ENCODE measurements around the gene TFG.

The TFG gene

DNA sequence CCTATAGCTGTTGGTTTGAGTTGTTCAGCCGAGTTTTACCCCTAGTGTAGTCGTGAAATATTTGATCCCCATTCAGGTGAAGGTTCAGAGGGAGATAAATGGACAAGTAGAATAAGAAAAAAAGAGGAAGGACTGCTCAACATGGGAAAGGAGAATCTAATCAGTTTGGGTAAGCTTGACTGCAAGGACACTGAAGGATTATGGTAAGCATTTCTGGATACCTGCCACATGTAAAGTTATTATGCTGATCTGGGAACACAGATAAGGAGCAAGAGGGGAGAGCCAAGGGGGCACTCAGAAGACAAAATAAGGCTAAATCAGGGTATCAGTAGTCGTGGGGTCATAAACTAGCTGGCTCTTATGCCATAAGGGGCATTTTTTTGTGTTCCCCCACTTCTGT is 49.9 kb downstream of the TFG start:
- TF ChIP-seq, protein P1, sequence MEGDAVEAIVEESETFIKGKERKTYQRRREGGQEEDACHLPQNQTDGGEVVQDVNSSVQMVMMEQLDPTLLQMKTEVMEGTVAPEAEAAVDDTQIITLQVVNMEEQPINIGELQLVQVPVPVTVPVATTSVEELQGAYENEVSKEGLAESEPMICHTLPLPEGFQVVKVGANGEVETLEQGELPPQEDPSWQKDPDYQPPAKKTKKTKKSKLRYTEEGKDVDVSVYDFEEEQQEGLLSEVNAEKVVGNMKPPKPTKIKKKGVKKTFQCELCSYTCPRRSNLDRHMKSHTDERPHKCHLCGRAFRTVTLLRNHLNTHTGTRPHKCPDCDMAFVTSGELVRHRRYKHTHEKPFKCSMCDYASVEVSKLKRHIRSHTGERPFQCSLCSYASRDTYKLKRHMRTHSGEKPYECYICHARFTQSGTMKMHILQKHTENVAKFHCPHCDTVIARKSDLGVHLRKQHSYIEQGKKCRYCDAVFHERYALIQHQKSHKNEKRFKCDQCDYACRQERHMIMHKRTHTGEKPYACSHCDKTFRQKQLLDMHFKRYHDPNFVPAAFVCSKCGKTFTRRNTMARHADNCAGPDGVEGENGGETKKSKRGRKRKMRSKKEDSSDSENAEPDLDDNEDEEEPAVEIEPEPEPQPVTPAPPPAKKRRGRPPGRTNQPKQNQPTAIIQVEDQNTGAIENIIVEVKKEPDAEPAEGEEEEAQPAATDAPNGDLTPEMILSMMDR (IDR thresholded peaks at IDR 0.05; ENCODE audit: insufficient read depth, low read length, missing control alignments): no peak
- H3K4me3 ChIP-seq (ENCODE audit: low read depth, low read length): no peak overlapping the region
- ChIA-PET CTCF (interaction anchor here (1.5 to 2.0 kb wide), 3 partner anchors 10 to 437 kb away, joined by 5 read pairs; no protein-coding TSS in a partner anchor), POLR2A (no interaction called here)
- DNase-seq (ENCODE audit: low read depth, low spot score): no peak

DNA sequence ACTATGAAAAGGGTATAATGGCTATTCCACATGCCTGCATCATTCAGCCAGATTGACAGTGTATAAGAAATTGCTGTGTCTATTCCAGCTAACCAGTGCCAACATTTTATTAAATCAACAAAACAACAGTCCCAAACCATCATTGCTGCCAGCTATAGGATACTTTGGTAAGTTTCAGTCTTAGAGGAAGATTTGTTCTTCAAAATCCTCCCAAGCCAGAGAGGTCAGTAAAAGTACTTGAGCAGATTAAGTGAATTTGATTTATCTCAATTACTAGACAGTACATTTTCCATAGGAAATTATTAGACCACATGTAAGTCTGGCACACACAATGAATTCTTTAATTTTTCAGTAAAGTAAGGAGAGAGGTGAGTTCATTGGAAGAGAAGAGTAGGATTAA is 50.7 kb downstream of the TFG start:
- CTCF ChIA-PET: interaction anchor here (1.5 to 2.3 kb wide), 5 partner anchors 9 to 436 kb away, joined by 5 to 8 read pairs (median 5); no protein-coding TSS in a partner anchor
- no peak for DNase-seq (ENCODE audit: low read depth, low spot score)
- H3K4me3 ChIP-seq (ENCODE audit: low read depth, low read length): no peak overlapping the region
- POLR2A ChIA-PET: no interaction called here
- TF ChIP-seq, protein P1 (IDR thresholded peaks at IDR 0.05; ENCODE audit: insufficient read depth, low read length, missing control alignments): no peak

DNA sequence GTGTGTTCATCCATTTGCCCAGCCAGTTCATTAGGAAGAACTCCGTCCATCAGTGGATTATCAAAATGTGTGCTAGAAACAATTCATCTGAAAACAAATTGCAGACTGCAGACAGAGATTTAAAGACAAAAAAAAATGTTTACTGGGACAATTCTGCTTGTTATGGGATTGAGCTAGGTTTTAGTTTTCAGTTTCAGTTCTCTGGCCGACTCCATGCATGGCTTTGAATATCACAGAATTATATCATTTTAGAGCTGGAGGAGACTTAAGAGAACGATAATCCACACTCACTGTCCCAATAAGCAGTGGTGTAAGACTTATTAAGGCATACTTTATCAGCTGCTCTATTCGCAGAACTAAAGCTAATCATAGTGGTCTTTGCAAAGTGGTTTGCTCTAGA is 51.1 kb downstream of the TFG start:
- TF ChIP-seq, protein P1 (IDR thresholded peaks at IDR 0.05; ENCODE audit: insufficient read depth, low read length, missing control alignments): no peak
- DNase-seq (ENCODE audit: low read depth, low spot score): no peak
- no peak overlapping the region for H3K4me3 ChIP-seq (ENCODE audit: low read depth, low read length)
- POLR2A ChIA-PET: no interaction called here
- CTCF ChIA-PET: interaction anchor here (1.6 to 2.3 kb wide), 4 partner anchors 10 to 36 kb away, joined by 5 to 8 read pairs (median 7); no protein-coding TSS in a partner anchor

DNA sequence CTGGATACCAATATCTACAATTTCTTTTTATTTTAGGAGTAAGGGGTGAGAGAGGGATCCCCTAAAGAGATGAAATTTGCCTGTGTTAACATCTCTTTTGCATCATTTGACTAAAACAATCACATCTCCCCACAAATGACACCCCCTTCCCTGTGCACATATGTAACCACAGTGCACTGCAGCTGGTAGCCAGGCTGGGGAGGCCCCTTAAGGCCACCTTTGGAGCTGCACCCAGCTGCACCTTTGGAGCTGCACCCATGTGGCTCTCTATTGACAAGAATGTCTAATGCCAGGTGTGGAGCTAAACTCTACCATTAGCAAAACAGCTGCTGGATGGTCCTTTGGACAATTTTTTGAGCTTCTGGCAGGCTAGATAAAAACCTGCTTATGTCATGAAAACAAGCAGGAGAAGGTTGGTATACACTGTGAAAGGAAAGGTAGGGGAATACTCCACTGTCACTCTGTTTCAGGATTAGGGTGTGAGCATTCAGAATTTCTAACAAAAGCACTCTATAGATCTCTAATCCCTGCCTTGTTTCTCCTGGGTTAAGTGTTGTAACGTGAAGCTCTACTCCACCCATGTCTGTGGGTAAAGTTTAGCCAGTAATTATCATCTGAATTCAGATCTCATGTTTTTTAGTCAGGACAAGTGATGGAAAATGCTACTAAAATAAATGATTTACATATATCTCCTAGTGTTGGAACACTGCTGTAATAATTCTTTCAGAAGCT is 52.1 kb downstream of the TFG start:
- H3K4me3 ChIP-seq (ENCODE audit: low read depth, low read length): no peak overlapping the region
- TF ChIP-seq, protein P1 (IDR thresholded peaks at IDR 0.05; ENCODE audit: insufficient read depth, low read length, missing control alignments): no peak
- ChIA-PET CTCF (interaction anchor here (1.6 to 2.3 kb wide), 3 partner anchors 9 to 16 kb away, joined by 7 to 8 read pairs (median 7); no protein-coding TSS in a partner anchor), POLR2A (no interaction called here)
- DNase-seq (ENCODE audit: low read depth, low spot score): no peak

DNA sequence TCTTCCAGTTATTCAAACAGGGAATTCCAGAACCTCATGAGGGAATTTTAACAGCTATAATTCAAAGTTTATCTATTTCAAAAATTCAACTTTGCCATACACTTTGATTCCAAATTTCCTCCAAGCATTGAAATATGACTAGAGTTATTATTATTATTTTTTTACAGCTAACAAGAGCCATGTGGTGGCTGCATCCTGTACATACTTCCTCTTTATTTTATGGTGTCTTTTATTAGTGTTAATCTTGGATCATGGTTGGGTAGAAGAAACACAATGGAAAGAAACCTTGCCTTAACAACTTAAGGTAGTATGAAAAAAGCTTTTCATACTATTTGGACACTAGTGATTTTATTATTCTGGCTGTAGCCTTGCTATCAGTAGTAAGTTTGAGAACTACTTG is 52.7 kb downstream of the TFG start:
- TF ChIP-seq, protein P1 (IDR thresholded peaks at IDR 0.05; ENCODE audit: insufficient read depth, low read length, missing control alignments): no peak
- POLR2A ChIA-PET: no interaction called here

DNA sequence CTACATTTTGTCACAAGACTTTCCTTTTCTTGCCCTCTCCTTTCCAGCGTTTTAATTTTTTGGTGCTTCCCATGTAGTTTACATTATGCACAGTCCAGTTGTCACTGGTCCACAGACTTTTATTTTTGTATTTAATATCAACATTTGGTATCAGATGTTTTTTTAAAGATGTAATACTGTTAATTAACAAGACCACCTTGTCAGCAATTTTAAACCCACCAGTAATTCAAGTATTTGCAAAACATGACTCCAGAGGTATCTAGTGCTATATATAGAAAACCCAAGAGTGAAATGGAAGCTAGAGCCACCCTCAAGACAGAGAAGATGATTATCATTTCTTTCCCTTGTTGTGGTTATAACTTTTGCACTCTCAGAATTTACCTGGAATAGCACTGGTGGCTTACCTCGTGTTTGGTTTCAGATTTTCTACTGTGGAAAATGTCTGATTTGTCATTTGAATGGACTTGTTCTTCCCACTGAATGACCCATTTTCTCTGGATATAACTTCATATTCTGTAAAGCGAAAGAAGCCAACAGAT is 56.2 kb downstream of the TFG start:
- ChIA-PET CTCF (no interaction called here), POLR2A (no interaction called here)
- TF ChIP-seq, protein P1 (IDR thresholded peaks at IDR 0.05; ENCODE audit: insufficient read depth, low read length, missing control alignments): no peak
- no peak for DNase-seq (ENCODE audit: low read depth, low spot score)
- no peak overlapping the region for H3K4me3 ChIP-seq (ENCODE audit: low read depth, low read length)

More for the DNA sequence above, 52.7 kb downstream of the TFG start:
- no peak for DNase-seq (ENCODE audit: low read depth, low spot score)
- H3K4me3 ChIP-seq (ENCODE audit: low read depth, low read length): no peak overlapping the region
- CTCF ChIA-PET: interaction anchor here (2.1 to 2.3 kb wide), 2 partner anchors 9 to 15 kb away, joined by 7 read pairs; no protein-coding TSS in a partner anchor
